Liver (tissue), 3 donors: ENCODE data around the gene DACH1.

Source experiments
- CTCF ChIP-seq: fragments of 150-350 bp; IDR thresholded peaks from 2 replicates; pipeline ENCODE4 v1.5.1; 2017; ENCODE audit warnings: improper control_type of control experiment, low read depth, low read length; ENCODE audit not compliant: missing input control
- EGR1 ChIP-seq, 2 donors: IDR thresholded peaks; 2 replicates each; pipeline ENCODE4 v1.6.1; 2016 to 2018; ENCODE audit warnings: antibody characterized with exemption in 2 of 2, low read depth in 2 of 2
- HNF4G ChIP-seq: IDR thresholded peaks from 2 replicates; pipeline ENCODE4 v1.6.1; 2016; ENCODE audit warnings: antibody characterized with exemption
- MAX ChIP-seq: IDR thresholded peaks from 2 replicates; pipeline ENCODE4 v1.6.1; 2016; ENCODE audit warnings: antibody characterized with exemption
- REST ChIP-seq: IDR thresholded peaks from 2 replicates; pipeline ENCODE4 v1.6.1; 2016; ENCODE audit warnings: antibody characterized with exemption, mild to moderate bottlenecking
- SP1 ChIP-seq: IDR thresholded peaks from 2 replicates; pipeline ENCODE4 v1.6.1; 2018; ENCODE audit warnings: antibody characterized with exemption, mild to moderate bottlenecking
- ZBTB33 ChIP-seq: IDR thresholded peaks from 2 replicates; pipeline ENCODE4 v1.6.1; 2016; ENCODE audit warnings: antibody characterized with exemption
- donor health status: healthy.
- donor health status: healthy.

GRCh38 chr13:71469626-71470025 is 397.4 kb downstream of the DACH1 start:
- TF ChIP-seq CTCF (no peak), MAX (no peak), SP1 (no peak), EGR1 (IDR thresholded peaks at IDR 0.05; ENCODE audit: low read depth in 2 of 2) (no peak), REST (no peak), ZBTB33 (no peak), HNF4G (no peak)
